H9 (cell line): Measurements from ENCODE around the gene PDZD7. TPM values are rescaled to one million over a fixed set of nuclear protein-coding genes. Genes with fewer than 3 reads are reported as not detected.

ENCODE experiments used
- DNase-seq: peaks from one replicate; pipeline ENCODE4 v3.0.0-alpha.2; 2017
- H2AFZ ChIP-seq: one replicate; pipeline ENCODE4 v1.6.1; 2013; ENCODE audit warnings: mild to moderate bottlenecking, low read length, control low read depth, moderate library complexity
- H2AK5ac ChIP-seq: 2 replicates; pipeline ENCODE4 v1.6.1; 2013; ENCODE audit warnings: low read length, control low read depth, mixed read lengths; ENCODE audit not compliant: insufficient read length
- H2BK120ac ChIP-seq: one replicate; pipeline ENCODE4 v1.6.1; 2013; ENCODE audit warnings: low read depth, mild to moderate bottlenecking, low read length, control low read depth, inconsistent platforms; ENCODE audit not compliant: poor library complexity, severe bottlenecking
- H2BK12ac ChIP-seq: 2 replicates; pipeline ENCODE4 v1.6.1; 2013; ENCODE audit warnings: low read length, control low read depth, mixed read lengths, low read depth; ENCODE audit not compliant: insufficient read length
- H2BK15ac ChIP-seq: 2 replicates; pipeline ENCODE4 v1.6.1; 2013; ENCODE audit warnings: low read depth, low read length, control low read depth
- H2BK20ac ChIP-seq: one replicate; pipeline ENCODE4 v1.6.1; 2013; ENCODE audit warnings: low read depth, mild to moderate bottlenecking, low read length, control low read depth, inconsistent platforms; ENCODE audit not compliant: poor library complexity, severe bottlenecking
- H2BK5ac ChIP-seq: 2 replicates; pipeline ENCODE4 v1.6.1; 2013; ENCODE audit warnings: low read length, control low read depth, mixed read lengths; ENCODE audit not compliant: insufficient read length
- H3K14ac ChIP-seq: 2 replicates; pipeline ENCODE4 v1.6.1; 2013; ENCODE audit warnings: low read length, control low read depth; ENCODE audit not compliant: insufficient read depth
- H3K18ac ChIP-seq: 2 replicates; pipeline ENCODE4 v1.6.1; 2013; ENCODE audit warnings: low read depth, mild to moderate bottlenecking, mixed read lengths, low read length, control low read depth; ENCODE audit not compliant: insufficient read length
- H3K23ac ChIP-seq: 2 replicates; pipeline ENCODE4 v1.6.1; 2013; ENCODE audit warnings: low read length, control low read depth, mixed read lengths, low read depth; ENCODE audit not compliant: insufficient read length
- H3K23me2 ChIP-seq: 2 replicates; pipeline ENCODE4 v1.6.1; 2013; ENCODE audit warnings: low read depth, mild to moderate bottlenecking, mixed read lengths, low read length, control low read depth; ENCODE audit not compliant: insufficient read length, poor library complexity, severe bottlenecking
- H3K27ac ChIP-seq: 2 replicates; pipeline ENCODE4 v1.5.1; 2013; ENCODE audit warnings: low read length, control low read depth, mixed read lengths, low read depth; ENCODE audit not compliant: insufficient read length
- H3K27me3 ChIP-seq: 2 replicates; pipeline ENCODE4 v1.6.1; 2013; ENCODE audit warnings: low read length, control low read depth, inconsistent platforms; ENCODE audit not compliant: insufficient read depth
- H3K4ac ChIP-seq: 2 replicates; pipeline ENCODE4 v1.6.1; 2013; ENCODE audit warnings: low read depth, mild to moderate bottlenecking, control low read depth, inconsistent platforms, low read length, moderate library complexity
- H3K4me1 ChIP-seq: 2 replicates; pipeline ENCODE4 v1.6.1; 2013; ENCODE audit warnings: low read length, control low read depth, inconsistent platforms; ENCODE audit not compliant: insufficient read depth
- H3K4me2 ChIP-seq: 2 replicates; pipeline ENCODE4 v1.6.1; 2013; ENCODE audit warnings: low read length, control low read depth, mixed read lengths; ENCODE audit not compliant: insufficient read length, insufficient read depth
- H3K56ac ChIP-seq: 2 replicates; pipeline ENCODE4 v1.6.1; 2013; ENCODE audit warnings: low read depth, mild to moderate bottlenecking, mixed read lengths, low read length, control low read depth; ENCODE audit not compliant: insufficient read length
- H3K79me1 ChIP-seq: 2 replicates; pipeline ENCODE4 v1.6.1; 2013; ENCODE audit warnings: low read depth, mild to moderate bottlenecking, moderate library complexity, low read length, control low read depth, inconsistent platforms; ENCODE audit not compliant: insufficient read depth, poor library complexity, severe bottlenecking
- H3K79me2 ChIP-seq: 2 replicates; pipeline ENCODE4 v1.6.1; 2013; ENCODE audit warnings: low read length, control low read depth, inconsistent platforms; ENCODE audit not compliant: insufficient read depth
- H3K9ac ChIP-seq: 2 replicates; pipeline ENCODE4 v1.6.1; 2013; ENCODE audit warnings: low read length, control low read depth, mixed read lengths; ENCODE audit not compliant: insufficient read length; ENCODE audit errors: extremely low read depth
- H3K9me3 ChIP-seq: one replicate; pipeline ENCODE4 v1.6.1; 2013; ENCODE audit warnings: low read depth, low read length, inconsistent platforms; ENCODE audit not compliant: control insufficient read depth
- H3T11ph ChIP-seq: one replicate; pipeline ENCODE4 v1.6.1; 2013; ENCODE audit warnings: mild to moderate bottlenecking, low read length, control low read depth, inconsistent platforms
- H4K20me1 ChIP-seq: one replicate; pipeline ENCODE4 v1.6.1; 2013; ENCODE audit not compliant: control insufficient read depth, insufficient read length, insufficient read depth
- H4K5ac ChIP-seq: 2 replicates; pipeline ENCODE4 v1.6.1; 2013; ENCODE audit warnings: low read depth, mild to moderate bottlenecking, mixed read lengths, low read length, control low read depth; ENCODE audit not compliant: insufficient read length
- H4K8ac ChIP-seq: replicated peaks from 2 replicates; pipeline ENCODE4 v1.6.1; 2013; ENCODE audit warnings: low read length, control low read depth, mixed read lengths, low read depth; ENCODE audit not compliant: insufficient read length
- H4K91ac ChIP-seq: 2 replicates; pipeline ENCODE4 v1.6.1; 2013; ENCODE audit warnings: low read depth, mild to moderate bottlenecking, moderate library complexity, mixed read lengths, low read length, control low read depth; ENCODE audit not compliant: insufficient read length
- H3K27ac Mint-ChIP-seq, 3 experiments: 2 replicates in 2 of 3; 3 replicates in 1 of 3; pipeline ENCODE4 v1.8.0; 2020 to 2021; ENCODE audit warnings: mixed read lengths in 3 of 3, mild to moderate bottlenecking in 1 of 3, moderate library complexity in 1 of 3
- H3K27me3 Mint-ChIP-seq: 2 replicates; pipeline ENCODE4 v1.8.0; 2021; ENCODE audit warnings: low read depth, mild to moderate bottlenecking, moderate library complexity, mixed read lengths
- H3K36me3 Mint-ChIP-seq, 3 experiments: 2 replicates in 2 of 3; 3 replicates in 1 of 3; pipeline ENCODE4 v1.8.0; 2020 to 2021; ENCODE audit warnings: low read depth in 3 of 3, mixed read lengths in 3 of 3; ENCODE audit not compliant: insufficient read depth in 1 of 3
- H3K4me1 Mint-ChIP-seq, 2 experiments: 2 replicates each; pipeline ENCODE4 v1.8.0; 2020; ENCODE audit warnings: mixed read lengths in 2 of 2
- H3K4me3 Mint-ChIP-seq, 2 experiments: 2 replicates in 1 of 2; 3 replicates in 1 of 2; pipeline ENCODE4 v1.8.0; 2020 to 2021; ENCODE audit warnings: mild to moderate bottlenecking in 2 of 2, mixed read lengths in 2 of 2, moderate library complexity in 1 of 2
- H3K9me3 Mint-ChIP-seq, 2 experiments: 2 replicates in 1 of 2; 3 replicates in 1 of 2; pipeline ENCODE4 v1.8.0; 2020; ENCODE audit warnings: mild to moderate bottlenecking in 2 of 2, mixed read lengths in 2 of 2, moderate library complexity in 1 of 2
- CTCF ChIP-seq: fragments of 200-600 bp; sonication (generic); conservative IDR thresholded peaks from 3 replicates; pipeline ENCODE4 v1.8.0; 2021; ENCODE audit warnings: antibody characterized with exemption, mild to moderate bottlenecking
- WGBS: extraction: QIAGEN DNeasy Blood & Tissue Kit; methylation state at CpG from one replicate; pipeline ENCODE4 v1.1.7; 2013; ENCODE audit warnings: missing lambda C conversion rate, low lambda C conversion rate, mixed read lengths; ENCODE audit not compliant: insufficient read length; ENCODE audit errors: extremely low coverage; 5-methylcytosine and 5-hydroxymethylcytosine counted together
- total RNA-seq: library from RNA; stranded (reverse); gene quantifications from 2 replicates; pipeline ENCODE4 v1.2.1, GENCODE V29; 2021

Gene PDZD7
- total RNA-seq, 1 experiment from 2014 or later = 2.0 TPM

GRCh38 chr10:101071885-101072433 lies 41.0 kb upstream of the PDZD7 start:
- H3K23me2 ChIP-seq = peaks cover 10% of the 10 kb centered on the region
- no peak overlapping the region for H2BK15ac ChIP-seq
- no peak overlapping the region for H2BK5ac ChIP-seq
- WGBS = no CpG with 5 or more reads among the region's 7 CpGs
- Mint-ChIP-seq H3K4me1 (peaks cover 17 to 37% of the 10 kb centered on the region in 2 experiments), H3K4me3 (no peak overlapping the region; a peak in 1 of 5 replicates), H3K27ac (no peak overlapping the region), H3K36me3 (no peaks in the 10 kb centered on the region), H3K9me3 (no peaks in the 10 kb centered on the region; a peak in 1 of 5 replicates), H3K27me3 (peaks cover 66% of the 10 kb centered on the region)
- no peak overlapping the region for H2AFZ ChIP-seq
- peaks cover 10% of the 10 kb centered on the region; the same call in 1 of the 2 replicates for H3K27me3 ChIP-seq
- no peak overlapping the region for H2BK120ac ChIP-seq
- TF ChIP-seq CTCF = no peak
- no peak overlapping the region for H3K9ac ChIP-seq
- no peak overlapping the region for H4K91ac ChIP-seq
- H2BK12ac ChIP-seq = no peak overlapping the region
- H2BK20ac ChIP-seq = no peak overlapping the region
- no peaks in the 10 kb centered on the region for H4K20me1 ChIP-seq
- no peaks in the 10 kb centered on the region for H3K79me1 ChIP-seq
- no peaks in the 10 kb centered on the region for H3K9me3 ChIP-seq
- no peak overlapping the region for H3K18ac ChIP-seq
- H3K4ac ChIP-seq = no peak overlapping the region
- no peaks in the 10 kb centered on the region for H3K79me2 ChIP-seq
- no peak overlapping the region for H3K4me2 ChIP-seq
- peaks cover 2% of the 10 kb centered on the region; the same call in 1 of the 2 replicates for H3K4me1 ChIP-seq
- H3T11ph ChIP-seq = no peak overlapping the region
- H3K14ac ChIP-seq = no peak overlapping the region
- DNase-seq = no peak
- no peak overlapping the region for H4K8ac ChIP-seq
- no peak overlapping the region for H3K56ac ChIP-seq
- H4K5ac ChIP-seq = no peak overlapping the region
- no peak overlapping the region for H3K27ac ChIP-seq
- H3K23ac ChIP-seq = no peak overlapping the region
- no peak overlapping the region for H2AK5ac ChIP-seq
